A549 (cell line): ENCODE results near the gene SMIM44. TPM values are rescaled to one million over a fixed set of nuclear protein-coding genes. Genes with fewer than 3 reads are reported as not detected.

Experiments
- ATAC-seq, 2 experiments: fragments of 200-7000 bp in 1 of 2; fragments of >200 bp in 1 of 2; cut with Nextera tagmentation in 1 of 2; cut with Tn5 transposase in 1 of 2; 3 replicates each; pipeline versions ENCODE4 v1.8.0 to v1.9.1; 2018 to 2020; ENCODE audit warnings: mild to moderate bottlenecking in 1 of 2, moderate library complexity in 1 of 2
- CTCF ChIA-PET: fragments of 300-600 bp; sonication (Branson Sonifier 250); formaldehyde crosslinking; extraction: SDS; loops from one replicate; lab custom pipeline; 2021; ENCODE audit warnings: antibody characterized with exemption, inconsistent platforms; lab: Yijun Ruan, JAX
- POLR2A ChIA-PET: fragments of 350-600 bp; formaldehyde crosslinking; extraction: SDS; loops from one replicate; lab custom pipeline; 2021; ENCODE audit warnings: antibody characterized with exemption, inconsistent platforms; lab: Yijun Ruan, JAX
- DNase-seq, 2 experiments: peaks; one replicate each; pipeline versions ENCODE4 v3.0.0 to v3.0.0-alpha.2; 2011 to 2016; ENCODE audit warnings: low read depth in 1 of 2, low spot score in 1 of 2
- FAIRE-seq: peaks from 2 replicates; lab custom pipeline; 2011; peaks lifted over from hg19 to GRCh38; lab: Jason Lieb, UNC
- H3K27ac ChIP-seq, 2 experiments: fragments of >200 bp; sonication (Bioruptor Twin); formaldehyde crosslinking; 3 replicates each; pipeline ENCODE4 v1.5.1; 2016 to 2017
- H3K4me1 ChIP-seq: fragments of >200 bp; sonication (Bioruptor Twin); formaldehyde crosslinking; 3 replicates; pipeline ENCODE4 v1.6.1; 2016
- H3K4me2 ChIP-seq: fragments of >200 bp; sonication (Bioruptor Twin); formaldehyde crosslinking; 3 replicates; pipeline ENCODE4 v1.6.1; 2016
- H3K4me3 ChIP-seq: fragments of >200 bp; sonication (Bioruptor Twin); formaldehyde crosslinking; 3 replicates; pipeline ENCODE4 v1.5.1; 2016
- H3K9me3 ChIP-seq: fragments of >200 bp; sonication (Bioruptor Twin); formaldehyde crosslinking; 3 replicates; pipeline ENCODE4 v1.6.1; 2016
- BHLHE40 ChIP-seq: IDR thresholded peaks from 2 replicates; pipeline ENCODE4 v1.6.1; 2012; ENCODE audit warnings: low read depth, low read length, inconsistent platforms
- CBX2 ChIP-seq: fragments of 200-600 bp; sonication (generic); IDR thresholded peaks from 2 replicates; pipeline ENCODE4 v1.6.1; 2016; ENCODE audit warnings: low read depth, mild to moderate bottlenecking, borderline replicate concordance
- CHD4 ChIP-seq: fragments of 200-600 bp; sonication (generic); IDR thresholded peaks from 2 replicates; pipeline ENCODE4 v1.6.1; 2016; ENCODE audit warnings: antibody characterized with exemption, mild to moderate bottlenecking, borderline replicate concordance
- HDAC2 ChIP-seq: fragments of 200-600 bp; sonication (generic); IDR thresholded peaks from 2 replicates; pipeline ENCODE4 v1.6.1; 2016
- HEYL ChIP-seq: fragments of 250-450 bp; sonication (Bioruptor Pico); IDR thresholded peaks from 2 replicates; pipeline ENCODE4 v1.8.0; 2021; ENCODE audit warnings: mild to moderate bottlenecking, moderate library complexity
- HOXA7 ChIP-seq: fragments of 250-450 bp; sonication (Bioruptor Pico); IDR thresholded peaks from 2 replicates; pipeline ENCODE4 v1.5.0; 2020; ENCODE audit warnings: mild to moderate bottlenecking, moderate library complexity
- JUN ChIP-seq, 2 experiments: fragments of >200 bp; sonication (Bioruptor Twin); formaldehyde crosslinking; IDR thresholded peaks; 2 replicates in 1 of 2; 3 replicates in 1 of 2; pipeline ENCODE4 v1.6.1; 2016 to 2017
- KDM1A ChIP-seq: fragments of 200-600 bp; sonication (generic); IDR thresholded peaks from 2 replicates; pipeline ENCODE4 v1.6.1; 2016; ENCODE audit warnings: low read depth, mild to moderate bottlenecking
- KDM5A ChIP-seq: fragments of 200-600 bp; sonication (generic); IDR thresholded peaks from 2 replicates; pipeline ENCODE4 v1.6.1; 2016; ENCODE audit warnings: antibody characterized with exemption, mild to moderate bottlenecking
- MAZ ChIP-seq: fragments of 150-350 bp; IDR thresholded peaks from 2 replicates; pipeline ENCODE4 v1.6.1; 2014; ENCODE audit warnings: antibody characterized with exemption, low read depth, low read length, borderline replicate concordance
- POLR2AphosphoS2 ChIP-seq: conservative IDR thresholded peaks from 2 replicates; pipeline ENCODE4 v1.6.1; 2012; ENCODE audit warnings: low read length, improper control_type of control experiment, inconsistent platforms
- RARB ChIP-seq: fragments of 250-450 bp; sonication (Bioruptor Pico); IDR thresholded peaks from 2 replicates; pipeline ENCODE4 v1.8.0; 2021; ENCODE audit warnings: mild to moderate bottlenecking, moderate library complexity
- RCOR1 ChIP-seq: fragments of 150-350 bp; IDR thresholded peaks from 2 replicates; pipeline ENCODE4 v1.6.1; 2014; ENCODE audit warnings: antibody characterized with exemption, low read length, low read depth
- RFX5 ChIP-seq: fragments of 450-650 bp; IDR thresholded peaks from 2 replicates; pipeline ENCODE4 v1.7.1; 2014; ENCODE audit warnings: antibody characterized with exemption, mild to moderate bottlenecking, moderate library complexity
- SMC3 ChIP-seq: fragments of >200 bp; sonication (Bioruptor Twin); formaldehyde crosslinking; IDR thresholded peaks from 3 replicates; pipeline ENCODE4 v1.6.1; 2018; ENCODE audit warnings: inconsistent platforms
- SREBF2 ChIP-seq: fragments of 450-650 bp; IDR thresholded peaks from 2 replicates; pipeline ENCODE4 v1.6.1; 2014; ENCODE audit warnings: mild to moderate bottlenecking, moderate library complexity
- TFCP2L1 ChIP-seq: fragments of 250-450 bp; sonication (Bioruptor Pico); IDR thresholded peaks from 2 replicates; pipeline ENCODE4 v1.5.0; 2021; ENCODE audit warnings: mild to moderate bottlenecking
- TP53 ChIP-seq: fragments of 250-450 bp; sonication (Bioruptor Pico); IDR thresholded peaks from 2 replicates; pipeline ENCODE4 v1.5.0; 2021; ENCODE audit warnings: mild to moderate bottlenecking, moderate library complexity
- ZFP36 ChIP-seq: fragments of 450-650 bp; IDR thresholded peaks from 2 replicates; pipeline ENCODE4 v1.6.1; 2014; ENCODE audit warnings: borderline replicate concordance; ENCODE audit not compliant: partially characterized antibody
- WGBS: methylation state at CpG from one replicate; pipeline ENCODE4 v1.1.6; 2017; ENCODE audit errors: missing lambda C conversion rate; 5-methylcytosine and 5-hydroxymethylcytosine counted together
- polyA plus RNA-seq, 4 experiments: library from polyadenylated mRNA; depleted of rRNA in 3 of 4; stranded (reverse); fragments of >200 nt; fragmentation: RNase III in 1 of 4; extraction: RNeasy Plus Mini Kit Qiagen cat#74134 plus additional on column Dnase treatment in 1 of 4; gene quantifications; 2 replicates in 3 of 4; 3 replicates in 1 of 4; pipeline ENCODE4 v1.2.3, GENCODE V29; 2011 to 2017
- TF ChIP-seq, protein P1 (sequence below): IDR thresholded peaks from 2 replicates; pipeline ENCODE4 v1.6.1; 2012
- TF ChIP-seq, protein P2 (sequence below): fragments of 150-350 bp; IDR thresholded peaks from 2 replicates; pipeline ENCODE4 v1.6.1; 2014; ENCODE audit warnings: low read depth, mild to moderate bottlenecking, low read length

The SMIM44 gene
- polyA plus RNA-seq, 2 of the 4 experiments (the other 2 are of a cell fraction), result not detected

GRCh38 chr19:3527238-3527910, 44.1 kb upstream of the SMIM44 start:
- POLR2A ChIA-PET, result no interaction called here
- no peaks in the 10 kb centered on the region for H3K4me1 ChIP-seq
- no peak for FAIRE-seq
- WGBS, result 87% methylated on average over 6 of the region's 21 CpGs
- no peaks in the 10 kb centered on the region for H3K9me3 ChIP-seq
- TF ChIP-seq HEYL (no peak), ZFP36 (peak; percentile 32)
- TF ChIP-seq, all 56 proteins: peak for 1
- Histone ChIP-seq H3K4me2 (no peak overlapping the region), H3K27ac (no peak overlapping the region), H3K4me3 (no peak overlapping the region)
- no peak for DNase-seq
- CTCF ChIA-PET, result interaction anchor here (0.6 to 1.3 kb wide), 5 partner anchors 11 to 201 kb away, joined by 3 read pairs; partner anchors contain the start of gene GIPC3
- no peak for ATAC-seq

DNA sequence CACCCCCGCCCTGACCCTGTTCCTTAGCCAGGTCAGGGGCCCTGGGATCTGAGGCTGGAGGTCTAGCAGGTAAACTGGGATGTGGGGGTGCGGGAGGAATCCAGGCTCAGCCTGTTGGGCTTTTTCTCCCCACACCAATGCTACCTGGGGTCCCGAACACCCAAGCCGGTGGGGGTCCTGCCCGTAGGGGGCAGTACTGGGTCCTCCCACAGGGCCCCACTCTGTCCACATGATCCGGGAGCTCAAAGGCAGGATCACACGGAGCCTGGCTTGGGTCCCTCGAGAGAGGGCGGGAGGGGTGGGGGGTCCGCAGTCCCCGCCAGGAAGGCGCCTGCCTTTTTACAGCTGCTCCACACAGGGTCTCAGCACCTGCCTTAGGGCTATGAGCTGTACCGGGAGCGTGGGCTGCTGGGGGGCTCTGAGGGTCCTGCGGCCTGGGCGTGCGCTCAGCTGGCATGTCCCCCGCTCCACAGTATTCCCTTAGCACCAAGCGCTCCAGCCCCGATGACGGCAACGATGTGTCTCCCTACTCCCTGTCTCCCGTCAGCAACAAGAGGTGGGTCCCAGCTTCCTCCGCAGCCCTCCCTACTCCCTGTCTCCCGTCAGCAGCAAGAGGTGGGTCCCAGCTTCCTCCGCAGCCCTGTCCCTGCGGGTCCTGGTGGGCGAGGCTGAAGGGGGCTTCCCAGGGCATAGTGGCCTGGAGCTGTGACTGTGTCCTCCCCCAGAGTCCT, 43.4 kb upstream of the SMIM44 start:
- no peaks in the 10 kb centered on the region for H3K9me3 ChIP-seq
- H3K4me3 ChIP-seq, result no peak overlapping the region
- FAIRE-seq (no peak), DNase-seq (no peak), ATAC-seq (no peak)
- H3K4me1 ChIP-seq, result no peaks in the 10 kb centered on the region
- no peak for TF ChIP-seq BHLHE40
- no peak for TF ChIP-seq HDAC2
- TF ChIP-seq, protein P1, sequence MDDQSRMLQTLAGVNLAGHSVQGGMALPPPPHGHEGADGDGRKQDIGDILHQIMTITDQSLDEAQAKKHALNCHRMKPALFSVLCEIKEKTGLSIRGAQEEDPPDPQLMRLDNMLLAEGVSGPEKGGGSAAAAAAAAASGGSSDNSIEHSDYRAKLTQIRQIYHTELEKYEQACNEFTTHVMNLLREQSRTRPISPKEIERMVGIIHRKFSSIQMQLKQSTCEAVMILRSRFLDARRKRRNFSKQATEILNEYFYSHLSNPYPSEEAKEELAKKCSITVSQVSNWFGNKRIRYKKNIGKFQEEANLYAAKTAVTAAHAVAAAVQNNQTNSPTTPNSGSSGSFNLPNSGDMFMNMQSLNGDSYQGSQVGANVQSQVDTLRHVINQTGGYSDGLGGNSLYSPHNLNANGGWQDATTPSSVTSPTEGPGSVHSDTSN, result no peak
- no peak for TF ChIP-seq KDM1A
- TF ChIP-seq, protein P2, sequence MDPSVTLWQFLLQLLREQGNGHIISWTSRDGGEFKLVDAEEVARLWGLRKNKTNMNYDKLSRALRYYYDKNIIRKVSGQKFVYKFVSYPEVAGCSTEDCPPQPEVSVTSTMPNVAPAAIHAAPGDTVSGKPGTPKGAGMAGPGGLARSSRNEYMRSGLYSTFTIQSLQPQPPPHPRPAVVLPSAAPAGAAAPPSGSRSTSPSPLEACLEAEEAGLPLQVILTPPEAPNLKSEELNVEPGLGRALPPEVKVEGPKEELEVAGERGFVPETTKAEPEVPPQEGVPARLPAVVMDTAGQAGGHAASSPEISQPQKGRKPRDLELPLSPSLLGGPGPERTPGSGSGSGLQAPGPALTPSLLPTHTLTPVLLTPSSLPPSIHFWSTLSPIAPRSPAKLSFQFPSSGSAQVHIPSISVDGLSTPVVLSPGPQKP, result no peak
- TF ChIP-seq HOXA7 (CRISPR knock-in tag), result no peak
- TF ChIP-seq RARB (CRISPR knock-in tag), result no peak
- ChIA-PET POLR2A (no interaction called here), CTCF (interaction anchor here (0.9 to 1.3 kb wide), 4 partner anchors 10 to 97 kb away, joined by 3 to 5 read pairs (median 3); partner anchors contain the start of gene GIPC3)
- H3K4me2 ChIP-seq, result no peak overlapping the region
- WGBS, result 96% methylated on average over 15 of the region's 28 CpGs
- no peak overlapping the region for H3K27ac ChIP-seq

GRCh38 chr19:3524904-3525451, 41.7 kb upstream of the SMIM44 start:
- 92% methylated on average over 20 of the region's 20 CpGs for WGBS
- no peak for TF ChIP-seq RCOR1
- TF ChIP-seq, protein P1, result no peak
- no peak for TF ChIP-seq CBX2
- no peak for TF ChIP-seq TP53 (CRISPR knock-in tag)
- no peak for TF ChIP-seq SMC3
- no peak for TF ChIP-seq CHD4
- TF ChIP-seq RFX5, result no peak
- no peak for TF ChIP-seq POLR2AphosphoS2
- TF ChIP-seq SREBF2, result no peak
- no peak for TF ChIP-seq KDM1A
- no peak for TF ChIP-seq JUN (IDR thresholded peaks at IDR 0.05)
- TF ChIP-seq KDM5A, result no peak
- no peak for TF ChIP-seq MAZ
- TF ChIP-seq TFCP2L1 (CRISPR knock-in tag), result no peak
- ChIA-PET CTCF (interaction anchor here (0.6 kb wide), 1 partner anchor 50 kb away, joined by 3 read pairs; no protein-coding TSS in a partner anchor), POLR2A (no interaction called here)
- ATAC-seq, result no peak
- Histone ChIP-seq H3K4me3 (no peak overlapping the region), H3K9me3 (no peaks in the 10 kb centered on the region), H3K27ac (no peak overlapping the region), H3K4me1 (no peaks in the 10 kb centered on the region), H3K4me2 (no peak overlapping the region)
- DNase-seq, result no peak
- FAIRE-seq, result no peak
